OCI-LY1 (cell line): ENCODE data around the gene FBXL19.

Experiments
- H2AFZ ChIP-seq: fragments of 200-600 bp; sonication (generic), shearing (Covaris generic); 2 replicates; pipeline ENCODE4 v1.6.0; 2014; ENCODE audit warnings: antibody characterized with exemption, mild to moderate bottlenecking, low read length
- H3F3A ChIP-seq: fragments of 200-600 bp; sonication (generic), shearing (Covaris generic); 2 replicates; pipeline ENCODE4 v1.6.0; 2014; ENCODE audit warnings: mild to moderate bottlenecking, antibody characterized with exemption, low read length, moderate library complexity; ENCODE audit not compliant: insufficient read depth
- H3K27ac ChIP-seq: fragments of 200-600 bp; sonication (generic); 2 replicates; pipeline ENCODE4 v1.5.1; 2014; ENCODE audit warnings: low read length, mixed run types, mild to moderate bottlenecking, low read depth; ENCODE audit not compliant: poor library complexity, severe bottlenecking
- H3K27me3 ChIP-seq: fragments of 200-600 bp; sonication (generic); 2 replicates; pipeline ENCODE4 v1.6.0; 2014; ENCODE audit warnings: antibody characterized with exemption, mild to moderate bottlenecking, low read length, moderate library complexity; ENCODE audit not compliant: insufficient read depth
- H3K36me3 ChIP-seq: fragments of 200-600 bp; sonication (generic); 2 replicates; pipeline ENCODE4 v1.6.1; 2014; ENCODE audit warnings: mild to moderate bottlenecking, antibody characterized with exemption, low read length, moderate library complexity, mixed read lengths; ENCODE audit not compliant: insufficient read depth
- H3K4me1 ChIP-seq: fragments of 200-600 bp; sonication (generic); 2 replicates; pipeline ENCODE4 v1.5.1; 2014; ENCODE audit warnings: mild to moderate bottlenecking, low read length, moderate library complexity; ENCODE audit not compliant: insufficient read depth, severe bottlenecking
- H3K4me2 ChIP-seq: fragments of 200-600 bp; sonication (generic), shearing (Covaris generic); 2 replicates; pipeline ENCODE4 v1.6.1; 2014; ENCODE audit warnings: low read length
- H3K4me3 ChIP-seq: fragments of 200-600 bp; sonication (generic); 2 replicates; pipeline ENCODE4 v1.5.1; 2014; ENCODE audit warnings: low read length, low read depth, mild to moderate bottlenecking, mixed read lengths; ENCODE audit not compliant: poor library complexity, severe bottlenecking
- H3K79me2 ChIP-seq: fragments of 200-600 bp; shearing (Covaris generic); 2 replicates; pipeline ENCODE4 v1.6.1; 2016; ENCODE audit warnings: mixed run types, low read length, mixed read lengths; ENCODE audit not compliant: insufficient read depth
- H3K9ac ChIP-seq: fragments of 200-600 bp; sonication (generic), shearing (Covaris generic); 2 replicates; pipeline ENCODE4 v1.6.1; 2014; ENCODE audit warnings: mild to moderate bottlenecking, low read length, mixed read lengths
- H3K9me2 ChIP-seq: fragments of 200-600 bp; sonication (generic), shearing (Covaris generic); 2 replicates; pipeline ENCODE4 v1.6.1; 2014; ENCODE audit warnings: low read depth, mild to moderate bottlenecking, low read length, mixed read lengths
- H3K9me3 ChIP-seq: fragments of 200-600 bp; shearing (Covaris generic); 2 replicates; pipeline ENCODE4 v1.6.1; 2014; ENCODE audit warnings: low read length, mixed read lengths
- H4K20me1 ChIP-seq: fragments of 200-600 bp; sonication (generic), shearing (Covaris generic); 2 replicates; pipeline ENCODE4 v1.6.0; 2016; ENCODE audit warnings: mild to moderate bottlenecking, low read length; ENCODE audit not compliant: insufficient read depth
- CTCF ChIP-seq: fragments of 200-600 bp; sonication (generic), shearing (Covaris generic); IDR thresholded peaks from 2 replicates; pipeline ENCODE4 v1.5.1; 2017; ENCODE audit warnings: mild to moderate bottlenecking, antibody characterized with exemption, low read length, moderate library complexity, mixed read lengths
- EZH2 ChIP-seq: fragments of 200-600 bp; sonication (generic), shearing (Covaris generic); IDR thresholded peaks from 2 replicates; pipeline ENCODE4 v1.8.0; 2017; ENCODE audit warnings: borderline replicate concordance, mixed run types, mild to moderate bottlenecking, antibody characterized with exemption, low read length, moderate library complexity, mixed read lengths

Gene FBXL19

GRCh38 chr16:30971298-30971697, 47.9 kb downstream of the FBXL19 start:
- Histone ChIP-seq H3K4me1 (no peaks in the 10 kb centered on the region), H2AFZ (no peak overlapping the region), H3K9me3 (no peaks in the 10 kb centered on the region), H3K9ac (no peak overlapping the region), H3K4me3 (no peak overlapping the region), H3K4me2 (no peak overlapping the region), H3F3A (no peaks in the 10 kb centered on the region), H3K27ac (no peak overlapping the region), H3K36me3 (peaks cover 85% of the 10 kb centered on the region), H3K27me3 (no peaks in the 10 kb centered on the region), H4K20me1 (no peaks in the 10 kb centered on the region), H3K9me2 (no peaks in the 10 kb centered on the region), H3K79me2 (no peaks in the 10 kb centered on the region)
- no peak for TF ChIP-seq CTCF
- no peak for TF ChIP-seq EZH2

DNA sequence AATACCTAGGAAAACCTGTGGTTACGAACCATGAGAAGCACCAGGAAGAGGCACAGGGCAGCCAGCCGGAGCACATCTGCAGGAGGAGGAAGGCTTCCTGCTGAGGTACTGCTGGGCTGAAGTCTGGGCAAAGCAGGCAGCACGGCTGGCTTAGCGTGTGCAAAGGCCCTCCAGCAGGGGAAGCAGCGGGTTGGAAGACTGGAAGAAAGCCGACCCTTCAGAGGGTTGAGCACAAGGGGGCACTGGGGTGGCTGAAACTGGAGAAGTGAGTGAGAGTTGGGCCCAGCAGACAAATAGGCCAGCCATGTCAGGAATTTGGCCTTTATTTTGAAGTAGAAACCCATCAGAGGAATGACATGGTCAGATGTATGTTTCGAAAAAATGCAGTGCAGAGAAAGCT, 49.5 kb downstream of the FBXL19 start:
- no peaks in the 10 kb centered on the region for H3K9me2 ChIP-seq
- H4K20me1 ChIP-seq: no peaks in the 10 kb centered on the region
- H3K27ac ChIP-seq: no peak overlapping the region
- no peak overlapping the region for H3K9ac ChIP-seq
- no peak overlapping the region for H2AFZ ChIP-seq
- H3K79me2 ChIP-seq: no peaks in the 10 kb centered on the region
- H3K27me3 ChIP-seq: no peaks in the 10 kb centered on the region
- H3K4me2 ChIP-seq: no peak overlapping the region
- no peaks in the 10 kb centered on the region for H3K4me1 ChIP-seq
- no peaks in the 10 kb centered on the region for H3K9me3 ChIP-seq
- H3K36me3 ChIP-seq: peaks cover 87% of the 10 kb centered on the region
- no peaks in the 10 kb centered on the region for H3F3A ChIP-seq
- TF ChIP-seq CTCF (no peak), EZH2 (no peak)
- no peak overlapping the region for H3K4me3 ChIP-seq

DNA sequence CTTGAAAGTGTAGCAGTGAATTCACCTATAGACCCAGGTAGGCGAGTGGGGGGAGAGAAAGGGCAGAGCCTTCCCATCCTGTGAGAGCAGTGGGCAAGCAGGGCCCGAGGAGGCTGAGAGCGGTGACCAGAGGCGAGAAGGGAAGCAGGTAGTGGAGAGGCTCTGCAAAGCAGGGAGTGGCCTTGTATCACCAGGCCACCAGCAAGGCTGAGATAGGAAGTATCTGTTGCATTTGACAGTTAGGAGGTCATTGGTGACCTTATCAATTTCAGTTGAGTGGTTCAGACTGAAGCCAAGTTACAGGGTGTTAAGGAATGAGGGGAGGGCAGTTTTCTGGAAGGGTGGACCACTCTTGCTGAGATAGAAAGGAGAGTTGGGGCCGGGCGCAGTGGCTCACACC, 51.0 kb downstream of the FBXL19 start:
- H3K9ac ChIP-seq: no peak overlapping the region
- no peak overlapping the region for H2AFZ ChIP-seq
- H3K4me2 ChIP-seq: no peak overlapping the region
- H3K27me3 ChIP-seq: no peaks in the 10 kb centered on the region
- no peaks in the 10 kb centered on the region for H3K4me1 ChIP-seq
- no peaks in the 10 kb centered on the region for H3F3A ChIP-seq
- no peaks in the 10 kb centered on the region for H3K9me3 ChIP-seq
- no peaks in the 10 kb centered on the region for H4K20me1 ChIP-seq
- no peaks in the 10 kb centered on the region for H3K79me2 ChIP-seq
- TF ChIP-seq CTCF: no peak
- no peak for TF ChIP-seq EZH2
- H3K4me3 ChIP-seq: no peak overlapping the region
- no peaks in the 10 kb centered on the region for H3K9me2 ChIP-seq
- H3K27ac ChIP-seq: no peak overlapping the region
- H3K36me3 ChIP-seq: peaks cover 91% of the 10 kb centered on the region
